ENCODE measurements around the gene CD248.

DNA sequence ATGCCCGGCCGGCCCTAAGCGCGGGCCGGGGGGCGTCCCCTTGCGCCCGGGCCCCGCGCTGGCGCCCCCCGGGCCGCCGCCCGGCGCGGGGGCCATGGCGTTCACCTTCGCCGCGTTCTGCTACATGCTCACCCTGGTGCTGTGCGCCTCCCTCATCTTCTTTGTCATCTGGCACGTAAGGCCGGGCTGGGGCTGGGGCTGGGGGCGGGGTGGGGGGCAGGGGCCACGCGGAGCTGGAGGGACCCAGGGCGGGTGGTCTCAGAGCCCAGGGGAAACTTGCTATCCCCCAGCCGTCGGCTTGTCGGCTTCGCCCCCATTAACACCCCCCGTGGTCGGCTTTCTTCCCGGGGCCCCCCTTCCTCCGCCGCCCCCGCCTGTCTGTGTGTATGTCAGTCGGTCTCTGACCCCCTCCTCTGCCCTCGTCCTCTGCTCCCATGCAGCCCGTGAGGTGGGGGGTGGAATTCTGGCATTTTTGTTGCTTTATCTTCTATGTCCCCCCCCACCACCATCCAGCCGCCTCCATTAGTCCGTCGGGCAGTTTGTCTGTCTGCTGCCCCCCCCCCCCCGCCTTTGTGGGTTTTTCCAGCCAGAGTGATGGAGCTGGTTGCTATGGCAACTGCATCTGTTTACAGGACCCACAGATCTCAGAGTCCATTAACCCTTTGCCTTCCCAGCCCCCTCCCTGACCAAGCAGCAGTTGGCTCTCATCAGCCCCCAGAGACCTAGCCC, 38.3 kb downstream of the CD248 start:
- TF ChIP-seq, protein P1, sequence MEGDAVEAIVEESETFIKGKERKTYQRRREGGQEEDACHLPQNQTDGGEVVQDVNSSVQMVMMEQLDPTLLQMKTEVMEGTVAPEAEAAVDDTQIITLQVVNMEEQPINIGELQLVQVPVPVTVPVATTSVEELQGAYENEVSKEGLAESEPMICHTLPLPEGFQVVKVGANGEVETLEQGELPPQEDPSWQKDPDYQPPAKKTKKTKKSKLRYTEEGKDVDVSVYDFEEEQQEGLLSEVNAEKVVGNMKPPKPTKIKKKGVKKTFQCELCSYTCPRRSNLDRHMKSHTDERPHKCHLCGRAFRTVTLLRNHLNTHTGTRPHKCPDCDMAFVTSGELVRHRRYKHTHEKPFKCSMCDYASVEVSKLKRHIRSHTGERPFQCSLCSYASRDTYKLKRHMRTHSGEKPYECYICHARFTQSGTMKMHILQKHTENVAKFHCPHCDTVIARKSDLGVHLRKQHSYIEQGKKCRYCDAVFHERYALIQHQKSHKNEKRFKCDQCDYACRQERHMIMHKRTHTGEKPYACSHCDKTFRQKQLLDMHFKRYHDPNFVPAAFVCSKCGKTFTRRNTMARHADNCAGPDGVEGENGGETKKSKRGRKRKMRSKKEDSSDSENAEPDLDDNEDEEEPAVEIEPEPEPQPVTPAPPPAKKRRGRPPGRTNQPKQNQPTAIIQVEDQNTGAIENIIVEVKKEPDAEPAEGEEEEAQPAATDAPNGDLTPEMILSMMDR (conservative IDR thresholded peaks at IDR 0.05 in 1 of 2, IDR thresholded peaks at IDR 0.05 in 1 of 2; ENCODE audit: extremely low read depth in 1 of 2, insufficient read depth in 1 of 2, low read depth in 1 of 2, low read length in 2 of 2): no peak
- TF ChIP-seq EZH2 (IDR thresholded peaks at IDR 0.05; ENCODE audit: borderline replicate concordance, low read length): no peak
